Heart left ventricle (tissue), 13 donors: ENCODE results near the gene KLHL18.

Source experiments
- CTCF ChIP-seq, 12 donors: fragments of 200-600 bp; sonication (generic) in 4 of 12; IDR thresholded peaks; one replicate each; pipeline versions ENCODE4 v1.5.0 to v1.8.0; 2018 to 2022; ENCODE audit warnings: antibody characterized with exemption in 12 of 12, mild to moderate bottlenecking in 5 of 12
- POLR2A ChIP-seq, 2 donors: fragments of 450-650 bp; IDR thresholded peaks; one replicate each; pipeline ENCODE4 v1.6.1; 2017; ENCODE audit warnings: antibody characterized with exemption in 2 of 2, mild to moderate bottlenecking in 2 of 2, moderate library complexity in 2 of 2
- donor health status: ischemic (EF 13 %, LVEDD 7.1; RV severe dilation, severe dysfunction).
- donor health status: DM: no; HTN: yes; CAD: no.
- donor health status: DM: no; HTN: no; CAD: no.
- donor health status: ischemic (EF 25% LVEDD 6.9; RV normal size, moderate dysfunction).
- donor health status: ischemic (EF 25% LVEDD 5.7; RV mildly dilated, moderate dysfunction).
- donor health status: ischemic (EF 35%, LVEDD 5.7; RV mildly dilated, moderate dysfunction).
- donor health status: nonischemic (EF 11% LVEDD 7.7; RV severe dilation, severe dysfunction).
- donor health status: DM: yes; HTN: yes; CAD: no.
- donor health status: PGD.
- donor health status: ischemic (EF 29% LVEDD 5.4; RV normal size, mild dysfunction).
- donor health status: nonischemic (EF 23%, LVEDD 6.1; RV moderate dilation, normal function).

- no peak for TF ChIP-seq CTCF (IDR thresholded peaks at IDR 0.05)
- TF ChIP-seq POLR2A (IDR thresholded peaks at IDR 0.05), result no peak
Measured at GRCh38 chr3:47319956-47320355, 37.2 kb downstream of the KLHL18 start.
